GM12878 (cell line): ENCODE measurements around the gene SH3BGRL3. TPM values are rescaled to one million over a fixed set of nuclear protein-coding genes. Genes with fewer than 3 reads are reported as not detected.
A peak's percentile ranks its signal among the peaks of the same experiment; 100 is the strongest.

Experiments used
- ATF3 ChIP-seq: IDR thresholded peaks from 2 replicates; pipeline ENCODE4 v1.6.1; 2011; ENCODE audit warnings: low read depth, mild to moderate bottlenecking, low read length, moderate library complexity, borderline replicate concordance; ENCODE audit errors: extremely low read depth
- BACH1 ChIP-seq: fragments of 450-650 bp; IDR thresholded peaks from 2 replicates; pipeline ENCODE4 v1.6.1; 2017; ENCODE audit warnings: mild to moderate bottlenecking, borderline replicate concordance
- BCL3 ChIP-seq: IDR thresholded peaks from 2 replicates; pipeline ENCODE4 v1.6.1; 2011; ENCODE audit warnings: borderline replicate concordance, low read depth, mild to moderate bottlenecking, moderate library complexity, low read length; ENCODE audit not compliant: insufficient read depth, poor library complexity, severe bottlenecking
- CBFB ChIP-seq: IDR thresholded peaks from 2 replicates; pipeline ENCODE4 v1.6.1; 2016; ENCODE audit warnings: antibody characterized with exemption, low read depth
- CHD4 ChIP-seq: fragments of 200-600 bp; sonication (generic); IDR thresholded peaks from 2 replicates; pipeline ENCODE4 v1.6.1; 2016; ENCODE audit warnings: mild to moderate bottlenecking
- CREM ChIP-seq: IDR thresholded peaks from 2 replicates; pipeline ENCODE4 v1.6.1; 2014; ENCODE audit warnings: antibody characterized with exemption, low read depth
- E4F1 ChIP-seq: fragments of 450-650 bp; IDR thresholded peaks from 2 replicates; pipeline ENCODE4 v1.6.1; 2018; ENCODE audit warnings: borderline replicate concordance, mild to moderate bottlenecking; ENCODE audit not compliant: partially characterized antibody
- EGR1 ChIP-seq, 2 experiments: IDR thresholded peaks; 1 replicate in 1 of 2; 2 replicates in 1 of 2; pipeline ENCODE4 v1.6.1; 2011 to 2012; ENCODE audit warnings: low read depth in 2 of 2, low read length in 2 of 2, borderline replicate concordance in 1 of 2, mild to moderate bottlenecking in 1 of 2, moderate library complexity in 1 of 2
- HCFC1 ChIP-seq: fragments of 150-350 bp; IDR thresholded peaks from 2 replicates; pipeline ENCODE4 v1.6.1; 2014; ENCODE audit warnings: low read length
- HDAC2 ChIP-seq: fragments of 200-600 bp; sonication (generic); IDR thresholded peaks from 2 replicates; pipeline ENCODE4 v1.6.1; 2017
- IRF5 ChIP-seq: fragments of 450-650 bp; IDR thresholded peaks from 2 replicates; pipeline ENCODE4 v1.6.1; 2017; ENCODE audit warnings: borderline replicate concordance
- KLF5 ChIP-seq: fragments of 450-650 bp; IDR thresholded peaks from 2 replicates; pipeline ENCODE4 v1.6.1; 2014; ENCODE audit warnings: mild to moderate bottlenecking; ENCODE audit not compliant: partially characterized antibody
- MTA2 ChIP-seq: fragments of 450-650 bp; IDR thresholded peaks from 2 replicates; pipeline ENCODE4 v1.6.1; 2016; ENCODE audit warnings: low read depth, mild to moderate bottlenecking, moderate library complexity
- MXI1 ChIP-seq: fragments of 150-350 bp; IDR thresholded peaks from 2 replicates; pipeline ENCODE4 v1.6.1; 2011; ENCODE audit warnings: low read depth, mild to moderate bottlenecking, inconsistent platforms, low read length, improper control_type of control experiment
- NFYB ChIP-seq: IDR thresholded peaks from 2 replicates; pipeline ENCODE4 v1.6.1; 2011; ENCODE audit warnings: low read depth, mild to moderate bottlenecking, low read length, improper control_type of control experiment, moderate library complexity; ENCODE audit not compliant: insufficient read depth
- PBX3 ChIP-seq: IDR thresholded peaks from 2 replicates; pipeline ENCODE4 v1.6.1; 2011; ENCODE audit warnings: mild to moderate bottlenecking, low read depth, low read length, moderate library complexity; ENCODE audit not compliant: insufficient replicate concordance
- POLR2A ChIP-seq: IDR thresholded peaks from 2 replicates; pipeline ENCODE4 v1.6.1; 2011; ENCODE audit warnings: low read depth, mild to moderate bottlenecking, low read length
- POLR2AphosphoS5 ChIP-seq: IDR thresholded peaks from 2 replicates; pipeline ENCODE4 v1.6.1; 2011; ENCODE audit warnings: mild to moderate bottlenecking, low read length, inconsistent platforms
- RAD51 ChIP-seq: fragments of 450-650 bp; IDR thresholded peaks from 2 replicates; pipeline ENCODE4 v1.6.1; 2016; ENCODE audit warnings: moderate library complexity, mild to moderate bottlenecking, inconsistent platforms
- SPI1 ChIP-seq: IDR thresholded peaks from 2 replicates; pipeline ENCODE4 v1.6.1; 2011; ENCODE audit warnings: low read depth, mild to moderate bottlenecking, low read length, moderate library complexity, borderline replicate concordance; ENCODE audit not compliant: insufficient read depth
- TBL1XR1 ChIP-seq: IDR thresholded peaks from 2 replicates; pipeline ENCODE4 v1.6.1; 2012; ENCODE audit warnings: low read depth, low read length, improper control_type of control experiment
- USF2 ChIP-seq: IDR thresholded peaks from 2 replicates; pipeline ENCODE4 v1.6.1; 2011; ENCODE audit warnings: low read depth, low read length, improper control_type of control experiment, borderline replicate concordance
- ZNF24 ChIP-seq: fragments of 450-650 bp; IDR thresholded peaks from 2 replicates; pipeline ENCODE4 v1.6.1; 2017; ENCODE audit warnings: antibody characterized with exemption, mild to moderate bottlenecking
- polyA plus RNA-seq, 11 experiments: library from polyadenylated mRNA; depleted of rRNA in 4 of 11; unstranded in 6 of 11; stranded (reverse) in 5 of 11; fragments of >200 nt; fragmentation: Nextera tagmentation in 4 of 11; fragmentation: Illumina TruSeq in 1 of 11; extraction: Ambion mirVana in 4 of 11; extraction: Trizol in 1 of 11; gene quantifications; 1 replicate in 1 of 11; 2 replicates in 10 of 11; pipeline versions ENCODE4 v1.2.1 to v1.2.3, GENCODE V29; 2011 to 2016; ENCODE audit warnings: inconsistent platforms in 2 of 11, missing spikeins in 2 of 11, low read depth in 1 of 11
- total RNA-seq, 4 experiments: library from RNA; depleted of rRNA in 3 of 4; stranded (reverse); fragments of >200 nt in 3 of 4; fragmentation: Illumina TruSeq in 1 of 4; extraction: Trizol in 1 of 4; gene quantifications; 2 replicates each; pipeline versions ENCODE4 v1.2.1 to v1.2.3, GENCODE V29; 2013 to 2021

Gene SH3BGRL3
- total and polyA plus RNA-seq, 10 of the 15 experiments (the other 5 are each of a cell fraction or from before 2014, with no cell fraction given) = 39.7 to 390 (median 118) TPM

- no peak for TF ChIP-seq E4F1
- peak; percentile 82 for TF ChIP-seq POLR2A
- no peak for TF ChIP-seq BACH1
- peak in 1 of 2 experiments; percentile 54; a peak in 1 of 3 replicates for TF ChIP-seq EGR1 (IDR thresholded peaks at IDR 0.05; ENCODE audit: borderline replicate concordance in 1 of 2, low read depth in 2 of 2, low read length in 2 of 2)
- TF ChIP-seq USF2 = no peak
- TF ChIP-seq PBX3 = no peak
- no peak for TF ChIP-seq TBL1XR1
- TF ChIP-seq BCL3 = no peak
- no peak for TF ChIP-seq HDAC2
- no peak for TF ChIP-seq KLF5
- TF ChIP-seq MXI1 = peak; percentile 50; the same call in 1 of the 2 replicates
- no peak for TF ChIP-seq IRF5
- no peak for TF ChIP-seq HCFC1
- TF ChIP-seq SPI1 = peak; percentile 5; the same call in 1 of the 2 replicates
- TF ChIP-seq ZNF24 = no peak
- TF ChIP-seq CREM = 0 out of 2 replicates have a peak, but pooled peaks have one; percentile 9
- TF ChIP-seq ATF3 = no peak
- no peak for TF ChIP-seq MTA2
- no peak for TF ChIP-seq CHD4
- TF ChIP-seq NFYB = no peak
- TF ChIP-seq POLR2AphosphoS5 = peak; percentile 77; the same call in 1 of the 2 replicates
- no peak for TF ChIP-seq CBFB
- TF ChIP-seq RAD51 = no peak
Measured at GRCh38 chr1:26317612-26318337, 37.9 kb downstream of the SH3BGRL3 start, which contains the start of gene CD52 (continued).
